ENCODE data around the gene RFT1.

- TF ChIP-seq CTCF (IDR thresholded peaks at IDR 0.05) = no peak
- TF ChIP-seq POLR2A (IDR thresholded peaks at IDR 0.05) = no peak
Measured at GRCh38 chr3:53145713-53146080, 15.5 kb upstream of the RFT1 start.

Measured in lower leg skin (tissue), 3 donors.